NCI-H446 treated with DMSO at 0.1 percent for 48 hours (cell line): ENCODE data around the gene MRPL36.
"Not testable (repeated sequence)": the region's sequence is repeated elsewhere in the genome, so short reads cannot be mapped to it uniquely, and the experiment has no call there.

Experiments used
- DNase-seq: peaks from one replicate; lab custom pipeline; 2025; lab: John Stamatoyannopoulos, UW

MRPL36 gene

GRCh38 chr5:1815071-1815786, 15.6 kb upstream of the MRPL36 start:
- DNase-seq: no peak

- DNase-seq: no peak
Measured at GRCh38 chr5:1814183-1815020, 14.8 kb upstream of the MRPL36 start.

GRCh38 chr5:1810581-1811101, 11.0 kb upstream of the MRPL36 start:
- DNase-seq: no peak

GRCh38 chr5:1809416-1810035, 9.9 kb upstream of the MRPL36 start:
- DNase-seq: no peak

- no peak for DNase-seq
Measured at GRCh38 chr5:1808439-1808838, 8.8 kb upstream of the MRPL36 start.

GRCh38 chr5:1807451-1808185, 8.0 kb upstream of the MRPL36 start:
- DNase-seq: no peak

GRCh38 chr5:1806974-1807373, 7.3 kb upstream of the MRPL36 start:
- no peak for DNase-seq

GRCh38 chr5:1806199-1806598, 6.6 kb upstream of the MRPL36 start:
- DNase-seq: no peak

GRCh38 chr5:1805736-1806135, 6.1 kb upstream of the MRPL36 start:
- DNase-seq: no peak

GRCh38 chr5:1805326-1805725, 5.7 kb upstream of the MRPL36 start:
- DNase-seq: no peak

- DNase-seq: no peak
Measured at GRCh38 chr5:1804001-1804690, 4.5 kb upstream of the MRPL36 start.

- no peak for DNase-seq
Measured at GRCh38 chr5:1803192-1803591, 3.6 kb upstream of the MRPL36 start.

- DNase-seq: no peak
Measured at GRCh38 chr5:1801967-1802295, 2.3 kb upstream of the MRPL36 start.

- DNase-seq: peak; percentile 44
Measured at GRCh38 chr5:1801222-1801966, 1.8 kb upstream of the MRPL36 start, which contains the start of gene NDUFS6. TSS of gene NDUFS6 (plus strand) at chr5:1801407. CDS start at chr5:1801418, 11 bp downstream.

GRCh38 chr5:1800472-1801221, 1.0 kb upstream of the MRPL36 start:
- DNase-seq: peak; percentile 26

GRCh38 chr5:1799110-1799601, 481 bp downstream of the MRPL36 start:
- no peak for DNase-seq

GRCh38 chr5:1798589-1798988, 1.0 kb downstream of the MRPL36 start:
- DNase-seq: not testable (repeated sequence)

GRCh38 chr5:1797855-1798254, 1.8 kb downstream of the MRPL36 start:
- DNase-seq: no peak

GRCh38 chr5:1797103-1797800, 2.4 kb downstream of the MRPL36 start:
- DNase-seq: no peak
